NCI-H510A treated with DMSO at 0.1 percent for 48 hours (cell line): ENCODE data around the gene SGIP1.
A peak's percentile ranks its signal among the peaks of the same experiment; 100 is the strongest.

Experiments used
- DNase-seq: peaks from one replicate; lab custom pipeline; 2025; lab: John Stamatoyannopoulos, UW

SGIP1 gene

GRCh38 chr1:66533804-66534740 is at the start of gene SGIP1:
Gene SGIP1 (plus strand): TSS chr1:66534153. CDS start chr1:66534359, 206 bp downstream.
- peak; percentile 58 for DNase-seq

GRCh38 chr1:66489151-66489550 is 44.8 kb upstream of the SGIP1 start:
- no peak for DNase-seq

- no peak for DNase-seq
Observed at GRCh38 chr1:66489972-66490601, 43.9 kb upstream of the SGIP1 start.

GRCh38 chr1:66490816-66491215 is 43.1 kb upstream of the SGIP1 start:
- DNase-seq, result no peak

- DNase-seq, result no peak
Observed at GRCh38 chr1:66492424-66492823, 41.5 kb upstream of the SGIP1 start.

- DNase-seq, result no peak
Observed at GRCh38 chr1:66493731-66494130, 40.2 kb upstream of the SGIP1 start.

- DNase-seq, result no peak
Observed at GRCh38 chr1:66494482-66494881, 39.5 kb upstream of the SGIP1 start.

- no peak for DNase-seq
Observed at GRCh38 chr1:66495495-66495894, 38.5 kb upstream of the SGIP1 start.

GRCh38 chr1:66497910-66498309 is 36.0 kb upstream of the SGIP1 start:
- no peak for DNase-seq

- DNase-seq, result no peak
Observed at GRCh38 chr1:66500301-66500700, 33.7 kb upstream of the SGIP1 start.

GRCh38 chr1:66502086-66502485 is 31.9 kb upstream of the SGIP1 start:
- no peak for DNase-seq

- DNase-seq, result peak; percentile 60
Observed at GRCh38 chr1:66503841-66504470, 30.0 kb upstream of the SGIP1 start.

- DNase-seq, result no peak
Observed at GRCh38 chr1:66505671-66506392, 28.1 kb upstream of the SGIP1 start.

- DNase-seq, result no peak
Observed at GRCh38 chr1:66506393-66506687, 27.6 kb upstream of the SGIP1 start.

- DNase-seq, result no peak
Observed at GRCh38 chr1:66506991-66507390, 27.0 kb upstream of the SGIP1 start.

- no peak for DNase-seq
Observed at GRCh38 chr1:66510407-66510806, 23.5 kb upstream of the SGIP1 start.

- DNase-seq, result no peak
Observed at GRCh38 chr1:66511118-66511517, 22.8 kb upstream of the SGIP1 start.

- no peak for DNase-seq
Observed at GRCh38 chr1:66517959-66518358, 16.0 kb upstream of the SGIP1 start.

- DNase-seq, result no peak
Observed at GRCh38 chr1:66518654-66519053, 15.3 kb upstream of the SGIP1 start.

GRCh38 chr1:66519992-66520391 is 14.0 kb upstream of the SGIP1 start:
- peak; percentile 64 for DNase-seq

- no peak for DNase-seq
Observed at GRCh38 chr1:66520655-66521054, 13.3 kb upstream of the SGIP1 start.

- no peak for DNase-seq
Observed at GRCh38 chr1:66521721-66522365, 12.1 kb upstream of the SGIP1 start.
